Sigmoid colon (tissue), 7 donors: ENCODE results near the gene PCSK2. TPM values are rescaled to one million over a fixed set of nuclear protein-coding genes. Genes with fewer than 3 reads are reported as not detected.

Source experiments
- DNase-seq: peaks from one replicate; pipeline ENCODE4 v3.0.0-alpha.2; 2019
- H3K27ac ChIP-seq, 4 donors: fragments of 200-600 bp; sonication (generic); one replicate each; pipeline ENCODE4 v1.5.1; 2016 to 2019; ENCODE audit warnings: mild to moderate bottlenecking in 1 of 4
- H3K27me3 ChIP-seq, 3 donors: fragments of 200-600 bp; sonication (generic); one replicate each; pipeline ENCODE4 v1.5.1; 2019; ENCODE audit warnings: mild to moderate bottlenecking in 1 of 3
- H3K36me3 ChIP-seq, 4 donors: fragments of 200-600 bp; sonication (generic); one replicate each; pipeline ENCODE4 v1.5.1; 2016 to 2019
- H3K4me1 ChIP-seq, 4 donors: fragments of 200-600 bp; sonication (generic); one replicate each; pipeline ENCODE4 v1.5.1; 2017 to 2019
- H3K4me3 ChIP-seq, 4 donors: fragments of 200-600 bp; sonication (generic); one replicate each; pipeline ENCODE4 v1.5.1; 2017 to 2019; ENCODE audit warnings: mild to moderate bottlenecking in 2 of 4, moderate library complexity in 1 of 4
- H3K9me3 ChIP-seq, 4 donors: fragments of 200-600 bp in 3 of 4; sonication (generic) in 3 of 4; one replicate each; pipeline versions ENCODE4 v1.5.1 to v1.6.1; 2013 to 2019
- CTCF ChIP-seq, 4 experiments: fragments of 450-650 bp in 3 of 4; fragments of 200-600 bp in 1 of 4; IDR thresholded peaks; one replicate each; pipeline ENCODE4 v1.5.1; 2016 to 2019; ENCODE audit warnings: antibody characterized with exemption in 4 of 4, mild to moderate bottlenecking in 3 of 4, moderate library complexity in 2 of 4
- EP300 ChIP-seq, 4 donors: sonication (generic); formaldehyde crosslinking; IDR thresholded peaks; one replicate each; pipeline ENCODE4 v1.6.1; 2017; ENCODE audit warnings: antibody characterized with exemption in 4 of 4
- POLR2A ChIP-seq, 2 donors: fragments of 450-650 bp; IDR thresholded peaks; one replicate each; pipeline ENCODE4 v1.6.1; 2016; ENCODE audit warnings: antibody characterized with exemption in 2 of 2, mild to moderate bottlenecking in 2 of 2, moderate library complexity in 2 of 2
- POLR2AphosphoS5 ChIP-seq, 4 donors: sonication (generic); formaldehyde crosslinking; IDR thresholded peaks; one replicate each; pipeline ENCODE4 v1.6.1; 2017; ENCODE audit warnings: antibody characterized with exemption in 4 of 4
- WGBS, 2 donors: extraction: QIAGEN DNeasy Blood & Tissue Kit; methylation state at CpG; one replicate each; pipeline ENCODE4 v1.1.7; 2013; 5-methylcytosine and 5-hydroxymethylcytosine counted together
- intact Hi-C: fragments of 100-400 bp; cut with DNase I; formaldehyde crosslinking; loops from one replicate; pipeline ENCODE4 v1.15.1; 2023
- polyA plus RNA-seq, 3 donors: library from polyadenylated mRNA; stranded (reverse); fragments of 200-250 nt; gene quantifications; one replicate each; pipeline ENCODE4 v1.2.3, GENCODE V29; 2013
- total RNA-seq, 4 donors: library from RNA; depleted of rRNA; stranded (reverse); fragments of >200 nt; gene quantifications; one replicate each; pipeline ENCODE4 v1.1.0, GENCODE V29; 2016
- donor health status: healthy with polysubstance abuse.
- donor health status: Bipolar disorder and iron deficiency.
- donor health status: healthy.

PCSK2 gene
- total and polyA plus RNA-seq, 7 donors, result 0.54 to 5.4 (median 2.4) TPM; not detected in 1

GRCh38 chr20:17377231-17377630 is 150.4 kb downstream of the PCSK2 start:
- DNase-seq, result no peak
- H3K36me3 ChIP-seq, result no peaks in the 10 kb centered on the region
- no peaks in the 10 kb centered on the region for H3K9me3 ChIP-seq
- H3K4me3 ChIP-seq, result no peak overlapping the region
- intact Hi-C loops, result no loop called here
- 84 to 92% methylated on average over 3 of the region's 3 CpGs for WGBS, 2 donors
- H3K27ac ChIP-seq, result no peak overlapping the region
- no peaks in the 10 kb centered on the region for H3K4me1 ChIP-seq
- H3K27me3 ChIP-seq, result no peaks in the 10 kb centered on the region
- no peak for TF ChIP-seq POLR2AphosphoS5 (IDR thresholded peaks at IDR 0.05)
- TF ChIP-seq EP300 (IDR thresholded peaks at IDR 0.05), result no peak
- TF ChIP-seq POLR2A (IDR thresholded peaks at IDR 0.05), result no peak
- no peak for TF ChIP-seq CTCF (IDR thresholded peaks at IDR 0.05)

- TF ChIP-seq POLR2A (IDR thresholded peaks at IDR 0.05) (no peak), POLR2AphosphoS5 (IDR thresholded peaks at IDR 0.05) (no peak), CTCF (IDR thresholded peaks at IDR 0.05) (no peak), EP300 (IDR thresholded peaks at IDR 0.05) (no peak)
- H3K4me3 ChIP-seq, result no peak overlapping the region
- no peak overlapping the region for H3K27ac ChIP-seq
- no peaks in the 10 kb centered on the region for H3K27me3 ChIP-seq
- DNase-seq, result no peak
- WGBS, 2 donors, result 91 to 93% methylated on average over 2 of the region's 2 CpGs
- intact Hi-C loops, result no loop called here
- no peaks in the 10 kb centered on the region for H3K4me1 ChIP-seq
- H3K36me3 ChIP-seq, result no peaks in the 10 kb centered on the region
- H3K9me3 ChIP-seq, result no peaks in the 10 kb centered on the region
These were observed 152.8 kb downstream of the PCSK2 start for GRCh38 chr20:17379651-17380050.

- no peak overlapping the region for H3K4me3 ChIP-seq
- no peak for DNase-seq
- no peak overlapping the region for H3K27ac ChIP-seq
- TF ChIP-seq POLR2AphosphoS5 (IDR thresholded peaks at IDR 0.05) (no peak), EP300 (IDR thresholded peaks at IDR 0.05) (no peak), CTCF (IDR thresholded peaks at IDR 0.05) (no peak), POLR2A (IDR thresholded peaks at IDR 0.05) (no peak)
- no peaks in the 10 kb centered on the region for H3K36me3 ChIP-seq
- no peaks in the 10 kb centered on the region for H3K9me3 ChIP-seq
- 81 to 90% methylated on average over 4 of the region's 4 CpGs for WGBS, 2 donors
- H3K27me3 ChIP-seq, result no peaks in the 10 kb centered on the region
- intact Hi-C loops, result no loop called here
- H3K4me1 ChIP-seq, result no peaks in the 10 kb centered on the region
These were observed 154.0 kb downstream of the PCSK2 start for GRCh38 chr20:17380801-17381200.

GRCh38 chr20:17381724-17382123 is 154.9 kb downstream of the PCSK2 start:
- Histone ChIP-seq H3K4me1 (no peaks in the 10 kb centered on the region), H3K36me3 (no peaks in the 10 kb centered on the region), H3K27ac (no peak overlapping the region), H3K9me3 (no peaks in the 10 kb centered on the region), H3K4me3 (no peak overlapping the region), H3K27me3 (no peaks in the 10 kb centered on the region)
- intact Hi-C loops, result no loop called here
- no peak for DNase-seq
- 85 to 89% methylated on average over 4 of the region's 4 CpGs for WGBS, 2 donors
- TF ChIP-seq POLR2A (IDR thresholded peaks at IDR 0.05) (no peak), POLR2AphosphoS5 (IDR thresholded peaks at IDR 0.05) (no peak), CTCF (IDR thresholded peaks at IDR 0.05) (no peak), EP300 (IDR thresholded peaks at IDR 0.05) (no peak)

GRCh38 chr20:17385798-17386197 is 159.0 kb downstream of the PCSK2 start:
- no peaks in the 10 kb centered on the region for H3K9me3 ChIP-seq
- TF ChIP-seq POLR2A (IDR thresholded peaks at IDR 0.05) (no peak), CTCF (IDR thresholded peaks at IDR 0.05) (no peak), EP300 (IDR thresholded peaks at IDR 0.05) (no peak), POLR2AphosphoS5 (IDR thresholded peaks at IDR 0.05) (no peak)
- H3K27me3 ChIP-seq, result no peaks in the 10 kb centered on the region
- H3K36me3 ChIP-seq, result no peaks in the 10 kb centered on the region
- intact Hi-C loops, result no loop called here
- no peak for DNase-seq
- H3K4me3 ChIP-seq, result no peak overlapping the region
- no peak overlapping the region for H3K27ac ChIP-seq
- H3K4me1 ChIP-seq, result no peaks in the 10 kb centered on the region
